Coronary artery (tissue), 2 donors: ENCODE measurements around the gene DNAJC10.

Source experiments
- DNase-seq: peaks from one replicate; pipeline ENCODE4 v3.0.0-alpha.2; 2017; ENCODE audit warnings: low spot score
- H3K27ac ChIP-seq, 2 donors: fragments of 200-600 bp; sonication (generic); one replicate each; pipeline ENCODE4 v1.5.1; 2016 to 2019
- H3K4me3 ChIP-seq: fragments of 200-600 bp; sonication (generic); 2 replicates; pipeline ENCODE4 v1.5.1; 2016; ENCODE audit warnings: mild to moderate bottlenecking, moderate library complexity
- TF ChIP-seq, protein P1 (sequence below): fragments of 200-600 bp; sonication (generic); IDR thresholded peaks from one replicate; pipeline ENCODE4 v1.5.1; 2019; ENCODE audit warnings: antibody characterized with exemption

Gene DNAJC10

DNA sequence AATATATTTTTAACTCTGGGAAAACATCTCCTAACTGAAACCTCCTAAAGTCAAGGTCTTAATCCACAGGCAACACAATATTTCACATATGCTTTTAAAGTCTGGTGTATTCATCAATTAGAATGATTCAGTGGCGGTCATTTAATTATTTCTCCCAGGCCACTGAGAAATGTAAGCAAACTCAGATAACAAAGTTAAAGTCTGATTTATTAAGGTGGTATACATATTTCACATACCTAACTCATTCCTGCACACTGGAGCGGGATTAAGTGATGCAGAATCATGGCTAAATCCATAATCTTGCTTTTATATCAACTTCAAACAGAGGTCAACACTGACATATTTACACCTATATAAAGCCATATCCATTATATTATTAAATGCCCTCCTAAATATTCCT lies 106.7 kb downstream of the DNAJC10 start:
- DNase-seq = no peak
- H3K27ac ChIP-seq = no peak overlapping the region
- H3K4me3 ChIP-seq = no peak overlapping the region
- TF ChIP-seq, protein P1, sequence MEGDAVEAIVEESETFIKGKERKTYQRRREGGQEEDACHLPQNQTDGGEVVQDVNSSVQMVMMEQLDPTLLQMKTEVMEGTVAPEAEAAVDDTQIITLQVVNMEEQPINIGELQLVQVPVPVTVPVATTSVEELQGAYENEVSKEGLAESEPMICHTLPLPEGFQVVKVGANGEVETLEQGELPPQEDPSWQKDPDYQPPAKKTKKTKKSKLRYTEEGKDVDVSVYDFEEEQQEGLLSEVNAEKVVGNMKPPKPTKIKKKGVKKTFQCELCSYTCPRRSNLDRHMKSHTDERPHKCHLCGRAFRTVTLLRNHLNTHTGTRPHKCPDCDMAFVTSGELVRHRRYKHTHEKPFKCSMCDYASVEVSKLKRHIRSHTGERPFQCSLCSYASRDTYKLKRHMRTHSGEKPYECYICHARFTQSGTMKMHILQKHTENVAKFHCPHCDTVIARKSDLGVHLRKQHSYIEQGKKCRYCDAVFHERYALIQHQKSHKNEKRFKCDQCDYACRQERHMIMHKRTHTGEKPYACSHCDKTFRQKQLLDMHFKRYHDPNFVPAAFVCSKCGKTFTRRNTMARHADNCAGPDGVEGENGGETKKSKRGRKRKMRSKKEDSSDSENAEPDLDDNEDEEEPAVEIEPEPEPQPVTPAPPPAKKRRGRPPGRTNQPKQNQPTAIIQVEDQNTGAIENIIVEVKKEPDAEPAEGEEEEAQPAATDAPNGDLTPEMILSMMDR = no peak

DNA sequence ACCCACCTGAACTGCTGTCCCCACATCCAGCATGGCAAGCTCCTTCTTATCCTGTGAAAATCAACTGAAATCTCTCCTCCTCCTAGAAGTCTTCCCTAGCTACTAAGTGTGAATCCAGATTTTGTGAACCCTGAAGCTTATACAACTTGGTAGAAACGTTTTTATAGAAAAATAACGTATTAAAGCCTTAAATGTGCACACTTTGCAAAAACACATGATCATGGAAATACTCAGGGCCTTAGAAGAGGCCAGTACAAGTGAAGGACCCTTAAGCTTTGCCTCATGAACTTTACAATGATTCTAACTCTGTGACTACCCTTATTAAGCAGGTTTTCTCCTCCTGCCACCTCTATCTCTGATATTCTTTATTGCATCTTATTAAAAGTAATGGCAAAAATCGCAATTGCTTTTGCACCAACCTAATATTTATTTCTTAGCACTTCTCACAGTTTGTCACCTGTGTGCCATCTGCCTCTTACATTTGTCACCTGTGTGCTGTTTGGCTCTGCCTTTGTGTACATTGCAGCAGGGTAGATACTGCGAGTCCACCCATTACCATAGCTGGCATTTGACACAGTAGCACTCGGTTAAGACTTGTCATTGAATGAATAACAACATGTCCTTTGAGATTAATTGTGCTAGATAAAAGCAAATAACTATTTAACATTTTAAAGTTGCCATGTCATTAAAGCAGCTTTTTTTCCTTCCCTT lies 108.2 kb downstream of the DNAJC10 start:
- no peak overlapping the region for H3K4me3 ChIP-seq
- DNase-seq = no peak
- H3K27ac ChIP-seq = no peak overlapping the region
- TF ChIP-seq, protein P1 = no peak

DNA sequence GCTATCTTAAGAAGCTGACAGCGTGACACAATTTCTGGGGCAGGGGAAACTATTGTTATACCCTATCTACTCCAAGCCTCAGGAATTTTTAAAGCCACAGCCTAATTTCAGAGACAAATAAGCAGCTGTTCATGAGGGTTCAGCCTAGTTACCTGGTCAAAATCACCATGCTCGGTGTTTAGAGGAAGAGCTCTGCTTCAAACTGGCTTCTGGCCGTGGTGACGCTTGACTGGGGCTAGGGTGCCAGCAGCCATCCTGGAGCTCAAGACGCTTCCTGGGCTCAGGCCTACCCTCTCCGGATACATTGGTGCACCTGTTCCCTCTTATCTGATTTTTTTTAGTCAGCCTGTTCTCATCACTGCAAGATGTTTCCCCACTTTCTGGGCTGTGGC lies 108.7 kb downstream of the DNAJC10 start:
- Histone ChIP-seq H3K27ac (no peak overlapping the region), H3K4me3 (no peak overlapping the region)
- TF ChIP-seq, protein P1 = no peak
- no peak for DNase-seq

DNA sequence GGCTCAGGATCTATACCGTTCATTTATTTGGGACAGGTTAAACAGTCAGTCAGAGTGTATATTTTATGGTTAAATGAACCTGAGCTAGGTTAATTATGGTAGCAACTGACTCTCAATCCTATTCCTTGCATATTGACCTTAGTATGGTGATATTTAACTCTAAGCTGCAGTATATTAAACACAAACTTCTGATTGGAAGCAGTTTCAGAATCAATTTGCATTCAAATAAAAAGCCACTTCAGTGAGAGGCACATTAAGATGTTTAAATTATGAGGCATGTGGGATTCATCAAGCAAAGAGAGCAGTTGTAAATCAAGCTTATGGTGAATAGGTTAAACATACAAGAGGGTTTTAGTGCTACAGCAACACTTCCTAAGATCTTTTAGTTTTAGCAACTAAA lies 110.0 kb downstream of the DNAJC10 start:
- DNase-seq = no peak
- TF ChIP-seq, protein P1 = no peak
- Histone ChIP-seq H3K4me3 (no peak overlapping the region), H3K27ac (no peak overlapping the region)

DNA sequence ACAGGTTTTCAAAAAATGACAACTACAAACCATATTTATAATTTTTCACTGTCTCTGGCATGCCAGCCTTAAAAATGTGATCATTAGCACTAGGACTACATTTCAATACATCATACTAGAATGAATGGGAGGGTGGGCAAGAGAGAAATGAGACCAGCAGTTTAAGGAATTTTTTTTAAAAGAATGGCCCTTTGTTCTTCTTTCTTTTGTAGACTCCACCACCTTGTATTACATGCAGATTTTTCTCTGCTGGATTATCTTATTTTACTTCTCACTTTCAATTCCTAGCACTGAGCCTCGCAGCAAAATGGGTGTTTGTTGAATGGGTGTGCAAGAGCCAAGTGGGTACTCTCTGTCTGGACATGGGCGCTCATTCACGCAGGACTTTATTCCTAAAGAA lies 110.4 kb downstream of the DNAJC10 start:
- H3K27ac ChIP-seq = no peak overlapping the region
- H3K4me3 ChIP-seq = no peak overlapping the region
- DNase-seq = no peak
- TF ChIP-seq, protein P1 = no peak

DNA sequence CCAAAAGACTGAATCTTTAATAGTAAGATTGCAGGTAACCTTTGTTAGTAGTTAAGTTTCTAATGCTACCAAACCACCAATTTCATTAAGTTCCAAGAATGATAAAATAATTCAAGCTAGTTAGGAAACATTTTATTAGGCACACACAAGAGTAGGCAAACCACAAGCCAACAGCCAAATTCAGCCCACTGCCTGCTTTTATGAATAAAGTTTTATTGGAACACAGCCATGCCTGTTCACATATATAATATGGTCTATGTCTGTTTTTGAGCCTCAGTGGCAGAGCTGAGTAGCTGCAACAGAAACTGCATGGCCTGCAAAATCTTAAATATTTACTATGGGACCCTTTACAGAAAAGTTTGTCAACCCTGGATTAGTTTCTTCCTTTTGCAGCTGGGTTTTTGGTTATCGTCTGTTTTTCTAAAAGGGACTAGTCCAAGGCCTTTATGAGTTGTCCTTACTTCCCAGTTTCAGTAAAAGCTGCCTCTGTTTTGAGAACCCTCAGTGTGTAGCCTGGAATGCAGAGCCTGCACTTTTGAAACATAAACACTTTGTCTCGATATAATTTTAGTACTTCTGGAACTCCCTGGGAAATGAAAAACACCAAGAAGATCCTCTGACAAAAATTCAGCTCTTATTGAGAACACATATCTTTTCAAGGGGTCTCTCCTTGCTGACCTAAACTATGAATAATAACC lies 111.3 kb downstream of the DNAJC10 start:
- no peak for DNase-seq
- Histone ChIP-seq H3K4me3 (no peak overlapping the region), H3K27ac (no peak overlapping the region)
- TF ChIP-seq, protein P1 = no peak

DNA sequence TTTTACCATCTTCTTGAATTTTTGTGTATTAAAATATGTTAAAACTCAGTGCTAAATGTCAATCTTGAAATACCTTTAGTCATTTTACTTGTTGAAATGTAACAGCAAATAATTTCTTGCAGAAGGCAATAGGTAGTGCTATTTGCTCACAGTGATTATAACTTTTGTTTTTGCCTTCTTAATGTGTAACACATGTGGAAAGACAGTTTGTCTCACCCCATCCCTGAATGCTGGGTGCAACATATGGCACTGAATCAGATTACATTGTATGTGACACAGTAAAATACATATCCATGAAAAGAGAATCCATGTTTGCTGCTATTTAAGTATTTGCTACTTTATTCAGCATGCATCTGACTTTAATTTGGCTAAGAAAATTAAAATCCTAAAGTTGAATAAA lies 115.0 kb downstream of the DNAJC10 start:
- DNase-seq = no peak
- Histone ChIP-seq H3K4me3 (no peak overlapping the region), H3K27ac (no peak overlapping the region)
- TF ChIP-seq, protein P1 = no peak
